Fibroblast of the aortic adventitia (primary cell): ENCODE results near the gene TNRC18. TPM values are rescaled to one million over a fixed set of nuclear protein-coding genes. Genes with fewer than 3 reads are reported as not detected.
"Not testable (repeated sequence)": the region's sequence is repeated elsewhere in the genome, so short reads cannot be mapped to it uniquely, and the experiment has no call there.

Source experiments
- DNase-seq: peaks from one replicate; pipeline ENCODE4 v3.0.0-alpha.2; 2010; ENCODE audit warnings: low read depth
- H3K4me3 ChIP-seq: 2 replicates; pipeline ENCODE4 v1.5.1; 2011; ENCODE audit warnings: low read depth, mild to moderate bottlenecking, control low read depth, low read length, moderate library complexity
- CTCF ChIP-seq: IDR thresholded peaks from 2 replicates; pipeline ENCODE4 v1.5.1; 2011; ENCODE audit warnings: mild to moderate bottlenecking, low read length, control low read depth, inconsistent platforms; ENCODE audit not compliant: insufficient read depth
- total RNA-seq: library from RNA; depleted of rRNA; stranded (reverse); fragments of >200 nt; gene quantifications from 2 replicates; pipeline ENCODE4 v1.2.3, GENCODE V29; 2012; ENCODE audit warnings: low replicate concordance

The TNRC18 gene
- total RNA-seq, 1 donor: 57.8 TPM

DNA sequence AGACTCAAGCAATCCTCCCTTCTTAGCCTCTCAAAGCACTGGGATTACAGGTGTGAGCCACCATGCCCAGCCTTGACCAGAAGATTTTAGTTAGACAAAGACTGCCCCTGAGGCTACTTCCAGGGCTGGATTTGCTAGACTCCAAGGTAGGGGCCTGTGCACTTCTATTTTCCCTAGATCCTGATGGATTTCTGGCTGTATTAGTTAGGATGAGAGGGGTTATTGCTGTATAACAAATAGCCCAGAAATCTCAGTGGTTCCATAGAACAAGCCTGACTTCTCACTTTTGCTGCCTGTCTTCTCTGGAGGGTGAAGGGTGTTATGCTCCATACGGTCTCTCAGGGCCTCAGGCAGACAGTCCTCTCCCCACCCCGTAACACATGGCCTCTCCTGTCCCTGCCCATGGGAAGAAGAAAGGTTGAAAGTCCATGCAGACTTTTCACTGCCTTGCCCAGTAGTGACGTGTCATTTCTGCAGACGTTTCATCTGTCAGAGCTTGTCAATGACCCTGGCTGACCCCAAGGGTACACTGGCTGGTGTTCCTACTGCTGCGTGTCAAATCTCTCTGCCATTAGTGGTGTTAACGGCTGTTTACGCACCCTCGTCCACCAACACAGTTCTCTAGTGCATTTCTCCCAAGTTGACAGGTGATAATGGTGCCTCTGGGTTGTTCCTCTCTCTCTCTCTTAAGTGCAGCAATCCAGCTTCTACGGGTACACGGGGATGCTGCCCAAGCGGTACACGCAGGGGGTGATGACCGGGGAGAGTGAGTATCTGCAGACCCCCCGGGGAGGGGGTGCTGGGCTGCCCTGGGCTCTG, 129.3 kb downstream of the TNRC18 start:
- no peak for TF ChIP-seq CTCF
- H3K4me3 ChIP-seq: no peak overlapping the region
- DNase-seq: no peak

GRCh38 chr7:5291711-5292335, 131.8 kb downstream of the TNRC18 start:
- not testable (repeated sequence) for H3K4me3 ChIP-seq, DNase-seq

DNA sequence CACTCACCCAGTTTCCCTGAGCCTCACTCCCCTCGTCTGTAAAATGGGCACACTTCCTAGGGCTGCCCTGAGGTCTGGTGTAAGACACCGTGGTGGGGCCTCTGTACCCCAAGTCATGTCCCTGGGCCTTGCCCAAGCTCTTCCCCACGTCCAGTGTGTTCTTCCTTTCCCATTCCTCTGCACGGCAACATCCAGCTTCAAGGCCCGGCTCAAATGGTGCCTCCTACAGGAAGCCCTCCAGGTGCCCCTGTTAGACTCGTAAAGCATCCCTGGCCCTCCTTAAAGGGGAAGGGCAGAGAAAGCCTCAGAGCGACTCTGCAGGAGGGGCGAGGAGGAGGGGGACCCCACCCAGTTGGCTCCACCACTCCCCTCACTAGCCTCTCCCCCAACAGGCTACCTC, 132.3 kb downstream of the TNRC18 start:
- no peak overlapping the region for H3K4me3 ChIP-seq
- TF ChIP-seq CTCF: no peak
- DNase-seq: no peak

DNA sequence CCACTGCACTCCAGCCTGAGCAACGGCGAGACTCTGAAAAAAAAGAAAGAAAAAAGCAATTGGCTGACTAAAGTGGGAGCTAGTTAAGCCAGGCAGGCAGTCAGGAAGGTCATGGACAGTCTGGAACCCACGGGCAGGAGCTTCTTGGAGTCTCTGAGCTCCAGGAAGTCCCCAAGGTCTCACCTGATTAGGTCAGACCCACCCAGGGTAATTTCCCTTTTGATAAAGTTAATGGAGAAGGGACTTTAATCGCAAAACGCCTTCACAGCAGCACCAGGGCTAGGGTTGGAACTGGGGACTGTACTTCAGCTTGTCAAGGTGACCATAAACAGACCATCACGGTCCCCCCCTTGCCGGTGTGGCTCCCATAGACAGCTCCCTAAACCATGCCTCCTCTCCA, 134.3 kb downstream of the TNRC18 start:
- no peak for DNase-seq
- no peak overlapping the region for H3K4me3 ChIP-seq
- TF ChIP-seq CTCF: no peak

- H3K4me3 ChIP-seq, DNase-seq: not testable (repeated sequence)
These were observed 135.1 kb downstream of the TNRC18 start for GRCh38 chr7:5288560-5288959.

DNA sequence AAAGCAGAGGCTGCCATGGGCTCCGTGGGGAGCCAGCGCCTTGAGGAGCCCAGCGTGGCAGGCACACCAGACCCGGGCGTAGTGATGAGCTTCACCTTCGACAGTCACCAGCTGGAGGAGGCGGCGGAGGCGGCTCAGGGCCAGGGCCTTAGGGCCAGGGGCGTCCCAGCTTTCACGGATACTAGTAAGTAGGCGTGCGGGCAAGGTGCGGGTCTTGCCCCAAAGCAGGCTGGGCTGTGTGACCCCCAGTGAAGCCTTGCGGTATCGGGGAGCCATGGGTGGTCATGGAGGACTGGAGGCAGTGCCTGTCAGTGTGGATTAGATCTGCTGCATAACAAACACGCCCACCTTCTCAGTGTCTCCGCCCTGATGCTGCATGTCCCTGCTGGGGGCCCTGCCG, 135.8 kb downstream of the TNRC18 start:
- H3K4me3 ChIP-seq: no peak overlapping the region
- no peak for TF ChIP-seq CTCF
- no peak for DNase-seq

DNA sequence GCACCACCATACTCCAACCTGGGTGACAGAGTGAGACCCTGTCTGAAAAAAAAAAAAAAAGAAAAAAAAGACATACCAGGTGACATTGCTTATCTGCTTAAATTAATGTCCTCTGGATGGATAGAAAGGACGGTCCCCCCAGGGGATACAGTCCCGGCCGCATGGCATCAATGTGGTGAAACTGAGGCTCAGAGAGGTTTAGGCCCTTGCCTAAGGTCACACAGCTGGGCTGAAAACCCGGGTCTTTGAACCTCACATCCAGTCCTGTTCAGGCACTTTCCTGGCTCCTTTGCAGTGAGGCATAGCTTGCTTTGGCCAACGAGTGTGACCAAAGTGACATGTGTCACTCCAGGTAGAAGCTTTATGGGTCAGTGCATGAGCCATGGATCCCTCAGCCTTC, 136.3 kb downstream of the TNRC18 start:
- DNase-seq, H3K4me3 ChIP-seq: not testable (repeated sequence)

DNA sequence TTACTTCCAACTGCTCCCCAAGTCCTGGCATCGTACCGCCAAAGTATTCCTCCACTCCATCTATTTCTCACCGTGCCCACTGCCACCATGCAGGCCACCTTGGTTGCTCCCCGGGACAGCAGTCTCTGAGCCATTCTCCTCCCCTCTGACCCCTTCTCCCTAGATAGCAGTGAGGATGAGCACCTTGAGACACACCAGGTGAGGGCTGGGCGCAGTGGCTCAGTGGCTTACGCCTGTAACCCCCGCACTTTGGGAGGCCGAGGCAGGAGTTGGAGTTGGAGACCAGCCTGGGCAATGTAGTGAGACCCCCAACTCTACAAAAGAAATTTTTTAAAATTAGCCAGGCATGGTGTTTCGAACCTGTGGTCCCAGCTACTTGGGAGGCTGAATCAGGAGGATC, 136.7 kb downstream of the TNRC18 start:
- no peak for DNase-seq
- TF ChIP-seq CTCF: no peak
- H3K4me3 ChIP-seq: no peak overlapping the region
